ENCODE results near the gene WNT4.

DNA sequence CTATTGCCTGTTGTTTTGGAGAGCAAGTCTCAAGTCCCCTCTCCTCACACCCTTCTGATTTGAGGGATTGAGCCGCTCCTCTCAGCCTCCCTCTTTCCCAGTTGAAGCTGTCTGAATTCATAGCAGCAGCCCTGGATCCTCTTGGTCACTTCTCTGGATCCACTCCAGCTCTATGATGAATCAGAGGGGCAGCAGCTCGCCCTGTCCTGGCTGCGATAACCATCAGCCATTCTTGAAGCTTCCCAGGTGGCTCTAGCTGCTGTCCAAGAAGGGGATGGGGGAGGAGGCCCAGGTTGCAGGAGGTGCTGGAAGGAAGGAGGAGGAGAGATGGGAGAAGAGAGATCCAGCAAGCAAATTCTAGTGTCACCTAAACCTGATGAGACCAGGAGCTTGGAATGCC is 31.3 kb downstream of the WNT4 start:
- TF ChIP-seq, protein P1, sequence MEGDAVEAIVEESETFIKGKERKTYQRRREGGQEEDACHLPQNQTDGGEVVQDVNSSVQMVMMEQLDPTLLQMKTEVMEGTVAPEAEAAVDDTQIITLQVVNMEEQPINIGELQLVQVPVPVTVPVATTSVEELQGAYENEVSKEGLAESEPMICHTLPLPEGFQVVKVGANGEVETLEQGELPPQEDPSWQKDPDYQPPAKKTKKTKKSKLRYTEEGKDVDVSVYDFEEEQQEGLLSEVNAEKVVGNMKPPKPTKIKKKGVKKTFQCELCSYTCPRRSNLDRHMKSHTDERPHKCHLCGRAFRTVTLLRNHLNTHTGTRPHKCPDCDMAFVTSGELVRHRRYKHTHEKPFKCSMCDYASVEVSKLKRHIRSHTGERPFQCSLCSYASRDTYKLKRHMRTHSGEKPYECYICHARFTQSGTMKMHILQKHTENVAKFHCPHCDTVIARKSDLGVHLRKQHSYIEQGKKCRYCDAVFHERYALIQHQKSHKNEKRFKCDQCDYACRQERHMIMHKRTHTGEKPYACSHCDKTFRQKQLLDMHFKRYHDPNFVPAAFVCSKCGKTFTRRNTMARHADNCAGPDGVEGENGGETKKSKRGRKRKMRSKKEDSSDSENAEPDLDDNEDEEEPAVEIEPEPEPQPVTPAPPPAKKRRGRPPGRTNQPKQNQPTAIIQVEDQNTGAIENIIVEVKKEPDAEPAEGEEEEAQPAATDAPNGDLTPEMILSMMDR (IDR thresholded peaks at IDR 0.05; ENCODE audit: control extremely low read depth in 1 of 3, insufficient read depth in 1 of 3, low read depth in 1 of 3, low read length in 3 of 3) = no peak
- no peak for TF ChIP-seq POLR2AphosphoS5 (IDR thresholded peaks at IDR 0.05; ENCODE audit: low read depth, low read length)
- TF ChIP-seq GTF2F1 (IDR thresholded peaks at IDR 0.05; ENCODE audit: borderline replicate concordance, low read depth, low read length) = no peak
- no peak for TF ChIP-seq SP1 (IDR thresholded peaks at IDR 0.05; ENCODE audit: low read depth, low read length)
- no peak for TF ChIP-seq RAD21 (IDR thresholded peaks at IDR 0.05 in 1 of 2, conservative IDR thresholded peaks at IDR 0.05 in 1 of 2; ENCODE audit: low read depth in 2 of 2, low read length in 2 of 2)
- no peak for TF ChIP-seq EZH2 (IDR thresholded peaks at IDR 0.05; ENCODE audit: low read depth, low read length, severe bottlenecking)
- TF ChIP-seq EP300 (IDR thresholded peaks at IDR 0.05; ENCODE audit: borderline replicate concordance in 1 of 2, low read depth in 2 of 2, low read length in 2 of 2) = no peak
- no peak for TF ChIP-seq POLR2A (IDR thresholded peaks at IDR 0.05; ENCODE audit: control extremely low read depth in 1 of 2, low read depth in 2 of 2, low read length in 2 of 2)
- TF ChIP-seq TCF12 (IDR thresholded peaks at IDR 0.05; ENCODE audit: low read depth, low read length) = no peak
- no peak for TF ChIP-seq TAF1 (IDR thresholded peaks at IDR 0.05; ENCODE audit: low read depth, low read length)
- no peak for TF ChIP-seq EGR1 (IDR thresholded peaks at IDR 0.05; ENCODE audit: borderline replicate concordance, low read depth, low read length)
- TF ChIP-seq, protein P2, sequence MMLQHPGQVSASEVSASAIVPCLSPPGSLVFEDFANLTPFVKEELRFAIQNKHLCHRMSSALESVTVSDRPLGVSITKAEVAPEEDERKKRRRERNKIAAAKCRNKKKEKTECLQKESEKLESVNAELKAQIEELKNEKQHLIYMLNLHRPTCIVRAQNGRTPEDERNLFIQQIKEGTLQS (IDR thresholded peaks at IDR 0.05; ENCODE audit: insufficient read depth, low read depth, low read length) = no peak
- TF ChIP-seq JUND (IDR thresholded peaks at IDR 0.05; ENCODE audit: low read length) = no peak
- no peak for TF ChIP-seq CHD2 (IDR thresholded peaks at IDR 0.05; ENCODE audit: low read length)
